K562 (cell line): ENCODE data around the gene ZNF519. TPM values are rescaled to one million over a fixed set of nuclear protein-coding genes. Genes with fewer than 3 reads are reported as not detected.
"Not testable (repeated sequence)": the region's sequence is repeated elsewhere in the genome, so short reads cannot be mapped to it uniquely, and the experiment has no call there.

Experiments used
- polyA plus RNA-seq, 8 experiments: library from polyadenylated mRNA; depleted of rRNA in 4 of 8; stranded (reverse) in 5 of 8; unstranded in 3 of 8; fragments of >200 nt; fragmentation: Nextera tagmentation in 2 of 8; fragmentation: Illumina TruSeq in 1 of 8; extraction: Ambion mirVana in 2 of 8; extraction: Trizol in 1 of 8; gene quantifications; 2 replicates each; pipeline versions ENCODE4 v1.2.1 to v1.2.3, GENCODE V29; 2011 to 2014; ENCODE audit warnings: inconsistent platforms in 1 of 8, missing spikeins in 1 of 8
- total RNA-seq, 7 experiments: library from RNA; depleted of rRNA in 6 of 7; stranded (reverse); fragments of >200 nt in 6 of 7; fragmentation: Illumina TruSeq in 2 of 7; extraction: Trizol in 2 of 7; gene quantifications; 2 replicates each; pipeline versions ENCODE4 v1.2.1 to v1.2.3, GENCODE V29; 2011 to 2021; ENCODE audit warnings: low replicate concordance in 1 of 7
- TF ChIP-seq, protein P1 (sequence below), 2 experiments: fragments of 450-650 bp in 1 of 2; sonication (generic) in 1 of 2; formaldehyde crosslinking in 1 of 2; IDR thresholded peaks; 2 replicates each; pipeline versions ENCODE4 v1.7.1 to v1.9.0; 2016 to 2022; ENCODE audit warnings: inconsistent platforms in 1 of 2, mild to moderate bottlenecking in 1 of 2, missing genetic modification reagents in 1 of 2

Gene ZNF519
- total and polyA plus RNA-seq, 9 of the 15 experiments (the other 6 are each of a cell fraction or from before 2014, with no cell fraction given): 5.1 to 15.1 (median 7.9) TPM

DNA sequence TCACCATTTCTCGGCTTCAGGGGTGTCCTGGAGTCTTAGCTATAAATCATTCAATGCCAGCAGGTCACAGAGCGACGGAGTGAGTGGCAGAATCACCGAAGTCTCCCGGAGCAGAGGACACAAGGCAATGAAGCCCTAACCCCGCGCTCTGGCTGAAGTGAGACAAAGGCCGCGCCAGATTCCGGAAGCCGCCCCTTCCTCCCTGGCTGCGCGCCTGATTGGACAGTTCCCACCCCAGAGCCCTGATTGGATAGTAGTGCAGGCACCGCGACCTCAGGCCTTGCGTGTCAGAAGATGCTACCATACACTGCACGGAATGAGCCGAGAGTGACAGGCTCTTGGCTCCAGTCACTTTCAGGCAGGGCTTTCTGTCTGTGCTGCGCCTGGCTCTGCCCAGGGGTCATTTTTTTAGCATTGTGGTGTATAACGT is at the start of gene ZNF519 (continued):
- TF ChIP-seq, protein P1, sequence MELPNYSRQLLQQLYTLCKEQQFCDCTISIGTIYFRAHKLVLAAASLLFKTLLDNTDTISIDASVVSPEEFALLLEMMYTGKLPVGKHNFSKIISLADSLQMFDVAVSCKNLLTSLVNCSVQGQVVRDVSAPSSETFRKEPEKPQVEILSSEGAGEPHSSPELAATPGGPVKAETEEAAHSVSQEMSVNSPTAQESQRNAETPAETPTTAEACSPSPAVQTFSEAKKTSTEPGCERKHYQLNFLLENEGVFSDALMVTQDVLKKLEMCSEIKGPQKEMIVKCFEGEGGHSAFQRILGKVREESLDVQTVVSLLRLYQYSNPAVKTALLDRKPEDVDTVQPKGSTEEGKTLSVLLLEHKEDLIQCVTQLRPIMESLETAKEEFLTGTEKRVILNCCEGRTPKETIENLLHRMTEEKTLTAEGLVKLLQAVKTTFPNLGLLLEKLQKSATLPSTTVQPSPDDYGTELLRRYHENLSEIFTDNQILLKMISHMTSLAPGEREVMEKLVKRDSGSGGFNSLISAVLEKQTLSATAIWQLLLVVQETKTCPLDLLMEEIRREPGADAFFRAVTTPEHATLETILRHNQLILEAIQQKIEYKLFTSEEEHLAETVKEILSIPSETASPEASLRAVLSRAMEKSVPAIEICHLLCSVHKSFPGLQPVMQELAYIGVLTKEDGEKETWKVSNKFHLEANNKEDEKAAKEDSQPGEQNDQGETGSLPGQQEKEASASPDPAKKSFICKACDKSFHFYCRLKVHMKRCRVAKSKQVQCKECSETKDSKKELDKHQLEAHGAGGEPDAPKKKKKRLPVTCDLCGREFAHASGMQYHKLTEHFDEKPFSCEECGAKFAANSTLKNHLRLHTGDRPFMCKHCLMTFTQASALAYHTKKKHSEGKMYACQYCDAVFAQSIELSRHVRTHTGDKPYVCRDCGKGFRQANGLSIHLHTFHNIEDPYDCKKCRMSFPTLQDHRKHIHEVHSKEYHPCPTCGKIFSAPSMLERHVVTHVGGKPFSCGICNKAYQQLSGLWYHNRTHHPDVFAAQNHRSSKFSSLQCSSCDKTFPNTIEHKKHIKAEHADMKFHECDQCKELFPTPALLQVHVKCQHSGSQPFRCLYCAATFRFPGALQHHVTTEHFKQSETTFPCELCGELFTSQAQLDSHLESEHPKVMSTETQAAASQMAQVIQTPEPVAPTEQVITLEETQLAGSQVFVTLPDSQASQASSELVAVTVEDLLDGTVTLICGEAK (IDR thresholded peaks at IDR 0.05): peak; percentile 57; the same call in 1 of the 2 replicates
- TF ChIP-seq, protein P1 (CRISPR knock-in tag; IDR thresholded peaks at IDR 0.05): not testable (repeated sequence)
- TF ChIP-seq, all 486 proteins: peak for 33; not testable (repeated sequence) for 453
